A549 (cell line): ENCODE measurements around the gene TMA7B.

Source experiments
- CTCF ChIP-seq: fragments of >200 bp; sonication (Bioruptor Twin); formaldehyde crosslinking; IDR thresholded peaks from 3 replicates; pipeline ENCODE4 v1.5.1; 2016
- EP300 ChIP-seq, 2 experiments: fragments of >200 bp; sonication (Bioruptor Twin); formaldehyde crosslinking; IDR thresholded peaks; 2 replicates in 1 of 2; 3 replicates in 1 of 2; pipeline ENCODE4 v1.6.1; 2016 to 2017
- HOXA7 ChIP-seq: fragments of 250-450 bp; sonication (Bioruptor Pico); IDR thresholded peaks from 2 replicates; pipeline ENCODE4 v1.5.0; 2020; ENCODE audit warnings: mild to moderate bottlenecking, moderate library complexity
- JUN ChIP-seq, 2 experiments: fragments of >200 bp; sonication (Bioruptor Twin); formaldehyde crosslinking; IDR thresholded peaks; 2 replicates in 1 of 2; 3 replicates in 1 of 2; pipeline ENCODE4 v1.6.1; 2016 to 2017
- KDM5A ChIP-seq: fragments of 200-600 bp; sonication (generic); IDR thresholded peaks from 2 replicates; pipeline ENCODE4 v1.6.1; 2016; ENCODE audit warnings: antibody characterized with exemption, mild to moderate bottlenecking
- MYC ChIP-seq: IDR thresholded peaks from 2 replicates; pipeline ENCODE4 v1.6.1; 2012; ENCODE audit warnings: mild to moderate bottlenecking, inconsistent platforms, low read length, improper control_type of control experiment, borderline replicate concordance
- NFE2L2 ChIP-seq: fragments of 150-350 bp; conservative IDR thresholded peaks from 2 replicates; pipeline ENCODE4 v1.6.1; 2014; ENCODE audit warnings: low read length
- POLR2A ChIP-seq: IDR thresholded peaks from 2 replicates; pipeline ENCODE4 v1.6.1; 2012; ENCODE audit warnings: mild to moderate bottlenecking, low read length
- REST ChIP-seq: fragments of 200-600 bp; sonication (generic); IDR thresholded peaks from 2 replicates; pipeline ENCODE4 v1.6.1; 2016; ENCODE audit warnings: antibody characterized with exemption, mild to moderate bottlenecking, moderate library complexity
- RFX5 ChIP-seq: fragments of 450-650 bp; IDR thresholded peaks from 2 replicates; pipeline ENCODE4 v1.7.1; 2014; ENCODE audit warnings: antibody characterized with exemption, mild to moderate bottlenecking, moderate library complexity
- RNF2 ChIP-seq: fragments of 200-600 bp; sonication (generic); IDR thresholded peaks from 2 replicates; pipeline ENCODE4 v1.6.1; 2016; ENCODE audit warnings: low read depth, mild to moderate bottlenecking, antibody characterized with exemption, moderate library complexity, borderline replicate concordance
- TFCP2L1 ChIP-seq: fragments of 250-450 bp; sonication (Bioruptor Pico); IDR thresholded peaks from 2 replicates; pipeline ENCODE4 v1.5.0; 2021; ENCODE audit warnings: mild to moderate bottlenecking
- ZFP36 ChIP-seq: fragments of 450-650 bp; IDR thresholded peaks from 2 replicates; pipeline ENCODE4 v1.6.1; 2014; ENCODE audit warnings: borderline replicate concordance; ENCODE audit not compliant: partially characterized antibody
- TF ChIP-seq, protein P1 (sequence below): IDR thresholded peaks from 2 replicates; pipeline ENCODE4 v1.6.1; 2012

GRCh38 chr22:39980596-39980995, 20.4 kb downstream of the TMA7B start:
- no peak for TF ChIP-seq RNF2
- TF ChIP-seq ZFP36: no peak
- TF ChIP-seq EP300 (IDR thresholded peaks at IDR 0.05): no peak
- no peak for TF ChIP-seq CTCF
- no peak for TF ChIP-seq POLR2A
- no peak for TF ChIP-seq TFCP2L1 (CRISPR knock-in tag)
- no peak for TF ChIP-seq REST
- TF ChIP-seq RFX5: no peak
- no peak for TF ChIP-seq KDM5A
- no peak for TF ChIP-seq MYC
- TF ChIP-seq HOXA7 (CRISPR knock-in tag): no peak
- no peak for TF ChIP-seq NFE2L2
- no peak for TF ChIP-seq JUN (IDR thresholded peaks at IDR 0.05)
- TF ChIP-seq, protein P1, sequence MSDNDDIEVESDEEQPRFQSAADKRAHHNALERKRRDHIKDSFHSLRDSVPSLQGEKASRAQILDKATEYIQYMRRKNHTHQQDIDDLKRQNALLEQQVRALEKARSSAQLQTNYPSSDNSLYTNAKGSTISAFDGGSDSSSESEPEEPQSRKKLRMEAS: no peak
